Measurements from ENCODE around the gene ANAPC2.

ANAPC2 gene

DNA sequence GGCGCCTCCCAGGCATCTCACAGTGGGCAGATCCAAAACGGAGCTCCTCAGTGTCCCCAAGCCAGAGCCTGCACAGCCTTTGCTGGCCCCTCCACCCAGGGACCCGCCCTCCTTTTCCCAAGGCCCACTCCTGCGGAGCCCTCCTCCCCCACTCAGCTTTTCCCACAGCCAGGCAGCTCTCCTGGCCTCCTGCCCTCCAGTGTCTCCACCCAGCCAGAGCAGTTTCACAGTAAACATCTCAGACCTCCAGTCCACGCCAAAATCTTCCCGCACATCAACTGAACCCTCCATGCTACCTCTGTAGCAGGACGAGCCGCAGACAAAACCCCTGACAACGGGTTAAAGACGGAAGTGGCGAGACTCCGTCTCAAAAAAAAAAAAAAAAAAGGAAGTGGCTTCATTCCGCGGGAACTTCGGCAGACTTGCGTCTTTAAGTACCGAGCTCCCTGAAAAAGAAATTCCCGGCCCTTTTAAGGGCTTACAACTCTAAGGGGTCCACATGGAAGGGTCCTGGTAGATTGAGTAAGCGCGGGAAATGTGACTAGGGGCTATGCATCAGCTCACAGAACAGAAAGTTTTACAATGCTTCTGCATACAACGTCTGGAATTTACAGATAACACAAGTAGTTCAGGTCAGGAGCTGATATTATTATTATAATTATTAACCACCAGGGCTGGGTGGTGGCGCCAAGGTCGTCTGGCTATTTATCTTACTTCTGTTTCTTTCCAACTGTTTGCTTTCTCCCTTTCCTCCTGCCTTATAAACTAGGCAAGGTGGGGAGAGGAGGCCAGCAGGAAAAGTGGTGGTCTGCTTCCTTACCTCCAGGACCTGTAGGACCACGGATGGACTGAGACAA lies 60.8 kb downstream of the ANAPC2 start:
- no peak for DNase-seq (ENCODE audit: low read depth)

DNA sequence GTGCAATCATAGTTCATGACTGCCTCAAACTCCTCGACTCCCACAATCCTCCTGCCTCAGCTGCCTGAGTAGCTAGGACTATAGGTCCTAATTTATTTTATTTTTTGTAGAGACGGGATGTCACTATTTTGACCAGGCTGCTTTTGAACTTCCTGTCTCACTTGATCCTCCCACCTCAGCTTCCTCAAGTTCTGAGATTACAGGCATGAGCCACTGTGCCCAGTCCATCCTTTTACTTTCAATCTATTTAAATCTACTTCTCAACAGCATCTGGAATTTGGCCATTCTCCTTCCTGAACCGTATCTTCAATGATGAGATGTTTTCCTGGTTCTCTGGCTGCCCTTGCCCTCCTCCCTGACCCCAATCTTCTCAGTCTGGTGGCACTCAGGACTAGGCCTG lies 61.6 kb downstream of the ANAPC2 start:
- no peak for DNase-seq (ENCODE audit: low read depth)

Data from HS-5 (cell line).